Measurements from ENCODE around the gene TRAF2. TPM values are rescaled to one million over a fixed set of nuclear protein-coding genes. Genes with fewer than 3 reads are reported as not detected.

The TRAF2 gene
- total and polyA plus RNA-seq, 2 donors (not counting 3 experiments of a cell fraction or from before 2014, with no cell fraction given): 10.9 to 23.1 TPM

DNA sequence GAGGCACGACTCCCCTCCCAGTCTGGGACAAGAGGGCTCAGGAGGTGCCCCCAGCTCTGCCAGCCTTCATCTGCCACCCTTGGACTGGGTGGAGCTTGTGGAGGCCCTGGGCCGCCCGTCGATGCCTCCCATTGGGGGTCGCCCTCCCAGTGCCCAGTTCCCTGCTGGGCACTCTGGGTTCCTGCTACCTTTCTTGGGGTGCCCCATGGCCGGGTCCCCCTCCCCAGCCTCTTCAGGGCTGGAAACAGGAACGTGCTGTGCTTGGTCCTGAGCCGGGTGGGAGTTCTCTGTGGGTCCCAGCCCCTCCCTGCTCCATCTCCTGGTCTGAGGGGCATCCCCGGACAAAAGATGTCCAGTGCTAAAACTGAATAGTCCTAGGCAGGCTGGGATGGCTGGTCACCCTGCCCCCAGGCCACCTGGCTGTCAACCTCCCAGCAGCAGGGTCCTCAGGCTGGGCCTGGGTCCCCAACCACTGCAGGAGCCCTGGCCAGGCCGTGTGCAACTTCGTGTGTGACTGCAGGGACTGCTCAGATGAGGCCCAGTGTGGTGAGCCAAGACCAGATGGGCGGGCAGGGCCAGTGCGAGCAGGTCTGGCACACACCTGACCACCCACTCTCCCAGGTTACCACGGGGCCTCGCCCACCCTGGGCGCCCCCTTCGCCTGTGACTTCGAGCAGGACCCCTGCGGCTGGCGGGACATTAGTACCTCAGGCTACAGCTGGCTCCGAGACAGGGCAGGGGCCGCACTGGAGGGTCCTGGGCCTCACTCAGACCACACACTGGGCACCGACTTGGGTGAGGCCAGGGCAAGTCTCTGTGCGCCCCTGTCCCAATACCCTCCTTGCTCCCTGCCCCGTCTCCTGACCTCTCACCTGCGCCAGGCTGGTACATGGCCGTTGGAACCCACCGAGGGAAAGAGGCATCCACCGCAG, 33.4 kb upstream of the TRAF2 start:
- ChIA-PET CTCF (no interaction called here), POLR2A (no interaction called here)
- H3K9ac ChIP-seq (replicated peaks; ENCODE audit: extremely low read depth, insufficient read depth, low read length): no peak overlapping the region
- no peaks in the 10 kb centered on the region for H3K9me1 ChIP-seq (replicated peaks; ENCODE audit: control insufficient read depth, extremely low read depth, insufficient read depth, low read length)
- no peaks in the 10 kb centered on the region for H3K27me3 ChIP-seq (ENCODE audit: control insufficient read depth in 2 of 2, insufficient read depth in 2 of 2, low read length in 2 of 2)
- H3K4me2 ChIP-seq (ENCODE audit: insufficient read depth, low read length): no peak overlapping the region
- no peaks in the 10 kb centered on the region for H3K9me3 ChIP-seq (replicated peaks; ENCODE audit: control insufficient read depth, insufficient read depth, low read length)
- H3K4me3 ChIP-seq (replicated peaks in 1 of 3; ENCODE audit: insufficient read depth in 1 of 3, low read depth in 1 of 3, low read length in 3 of 3): no peak overlapping the region
- no peaks in the 10 kb centered on the region for H3K36me3 ChIP-seq (ENCODE audit: control insufficient read depth in 2 of 2, extremely low read depth in 1 of 2, insufficient read depth in 2 of 2, low read length in 2 of 2)
- H4K20me1 ChIP-seq (replicated peaks; ENCODE audit: control insufficient read depth, extremely low read depth, insufficient read depth, low read length): no peaks in the 10 kb centered on the region
- H3K79me2 ChIP-seq (ENCODE audit: control insufficient read depth, insufficient read depth, low read length): no peaks in the 10 kb centered on the region
- dilution Hi-C loops (cut with MboI; ENCODE audit: extremely low pct_ligation_motif_present, low sequenced_read_pairs): no loop called here
- FAIRE-seq (no peak), DNase-seq (ENCODE audit: low read depth, low spot score) (no peak)
- H2AFZ ChIP-seq (ENCODE audit: low read depth, low read length): no peak overlapping the region
- no peak overlapping the region for H3K27ac ChIP-seq (ENCODE audit: insufficient read depth, low read depth, low read length)
- TF ChIP-seq, protein P1, sequence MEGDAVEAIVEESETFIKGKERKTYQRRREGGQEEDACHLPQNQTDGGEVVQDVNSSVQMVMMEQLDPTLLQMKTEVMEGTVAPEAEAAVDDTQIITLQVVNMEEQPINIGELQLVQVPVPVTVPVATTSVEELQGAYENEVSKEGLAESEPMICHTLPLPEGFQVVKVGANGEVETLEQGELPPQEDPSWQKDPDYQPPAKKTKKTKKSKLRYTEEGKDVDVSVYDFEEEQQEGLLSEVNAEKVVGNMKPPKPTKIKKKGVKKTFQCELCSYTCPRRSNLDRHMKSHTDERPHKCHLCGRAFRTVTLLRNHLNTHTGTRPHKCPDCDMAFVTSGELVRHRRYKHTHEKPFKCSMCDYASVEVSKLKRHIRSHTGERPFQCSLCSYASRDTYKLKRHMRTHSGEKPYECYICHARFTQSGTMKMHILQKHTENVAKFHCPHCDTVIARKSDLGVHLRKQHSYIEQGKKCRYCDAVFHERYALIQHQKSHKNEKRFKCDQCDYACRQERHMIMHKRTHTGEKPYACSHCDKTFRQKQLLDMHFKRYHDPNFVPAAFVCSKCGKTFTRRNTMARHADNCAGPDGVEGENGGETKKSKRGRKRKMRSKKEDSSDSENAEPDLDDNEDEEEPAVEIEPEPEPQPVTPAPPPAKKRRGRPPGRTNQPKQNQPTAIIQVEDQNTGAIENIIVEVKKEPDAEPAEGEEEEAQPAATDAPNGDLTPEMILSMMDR (IDR thresholded peaks at IDR 0.05; ENCODE audit: extremely low read depth in 1 of 2, insufficient read depth in 1 of 2, low read depth in 1 of 2, low read length in 2 of 2): no peak
- TF ChIP-seq EZH2 (IDR thresholded peaks at IDR 0.05; ENCODE audit: borderline replicate concordance, low read depth, low read length, severe bottlenecking) (no peak), MYC (IDR thresholded peaks at IDR 0.05; ENCODE audit: low read depth, low read length) (no peak), FOS (IDR thresholded peaks at IDR 0.05; ENCODE audit: borderline replicate concordance, insufficient read depth, low read length) (no peak), POLR2A (IDR thresholded peaks at IDR 0.05; ENCODE audit: low read depth, low read length) (no peak), POLR2AphosphoS5 (IDR thresholded peaks at IDR 0.05; ENCODE audit: insufficient read depth, low read depth, low read length) (no peak), JUN (IDR thresholded peaks at IDR 0.05; ENCODE audit: borderline replicate concordance, insufficient read depth, insufficient read length, low read depth) (no peak), GATA2 (IDR thresholded peaks at IDR 0.05; ENCODE audit: insufficient read depth, insufficient read length, low read depth, low read length) (no peak)
- TF ChIP-seq, protein P2, sequence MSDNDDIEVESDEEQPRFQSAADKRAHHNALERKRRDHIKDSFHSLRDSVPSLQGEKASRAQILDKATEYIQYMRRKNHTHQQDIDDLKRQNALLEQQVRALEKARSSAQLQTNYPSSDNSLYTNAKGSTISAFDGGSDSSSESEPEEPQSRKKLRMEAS (IDR thresholded peaks at IDR 0.05; ENCODE audit: insufficient read depth, insufficient read length): no peak
- BruUV-seq (replicated peaks): no TSS peak
- intact Hi-C loops (cut with micrococcal nuclease): no loop called here
- H3K4me1 ChIP-seq (ENCODE audit: control insufficient read depth, extremely low read depth, insufficient read depth, low read length): peaks cover 9% of the 10 kb centered on the region
